HG03575 (cell line): Measurements from ENCODE around the gene ERP27.

Experiments used
- ATAC-seq: cut with Tn5 transposase; IDR thresholded peaks from one replicate; pipeline ENCODE4 v1.9.1; 2021; ENCODE audit not compliant: unreplicated experiment, insufficient number of reproducible peaks, low FRiP score; ENCODE audit errors: extremely low read depth

ERP27 gene

GRCh38 chr12:14910090-14910915 lies 28.0 kb downstream of the ERP27 start:
- no peak for ATAC-seq

GRCh38 chr12:14907953-14908352 lies 30.4 kb downstream of the ERP27 start:
- no peak for ATAC-seq

GRCh38 chr12:14906114-14906513 lies 32.2 kb downstream of the ERP27 start:
- no peak for ATAC-seq

DNA sequence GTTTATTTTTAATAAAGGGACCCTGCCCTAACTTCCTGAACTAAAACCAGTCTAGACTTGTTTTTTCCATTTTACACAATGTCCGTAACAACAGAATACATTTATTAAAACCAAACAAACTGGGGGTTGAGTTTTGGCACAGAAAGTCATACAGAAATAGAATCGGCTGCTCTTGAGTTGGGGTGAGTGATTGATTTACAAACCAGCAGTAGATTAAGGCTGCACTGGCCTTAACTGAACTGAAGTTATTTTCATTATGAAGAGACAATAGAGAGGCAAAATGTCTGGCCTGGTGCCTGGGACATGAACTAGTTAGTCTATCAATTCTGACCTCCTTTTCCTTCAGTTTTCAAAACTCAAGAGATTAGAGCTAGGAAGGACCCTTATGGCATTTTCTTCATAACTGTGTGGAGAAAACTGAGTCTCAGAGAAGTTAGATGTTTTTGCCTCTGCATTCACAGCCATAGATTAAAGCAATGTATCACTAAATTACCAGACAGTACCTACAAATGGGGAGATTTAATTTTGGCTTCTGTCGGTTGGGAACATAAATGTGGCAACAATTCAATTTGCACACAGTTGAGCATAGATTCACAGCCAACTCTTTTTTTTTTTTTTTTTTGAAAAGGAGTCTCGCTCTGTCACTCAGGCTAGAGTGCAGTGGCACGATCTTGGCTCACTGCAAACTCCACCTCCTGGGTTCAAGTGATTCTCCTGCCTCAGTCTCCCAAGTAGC lies 32.9 kb downstream of the ERP27 start:
- ATAC-seq = no peak

DNA sequence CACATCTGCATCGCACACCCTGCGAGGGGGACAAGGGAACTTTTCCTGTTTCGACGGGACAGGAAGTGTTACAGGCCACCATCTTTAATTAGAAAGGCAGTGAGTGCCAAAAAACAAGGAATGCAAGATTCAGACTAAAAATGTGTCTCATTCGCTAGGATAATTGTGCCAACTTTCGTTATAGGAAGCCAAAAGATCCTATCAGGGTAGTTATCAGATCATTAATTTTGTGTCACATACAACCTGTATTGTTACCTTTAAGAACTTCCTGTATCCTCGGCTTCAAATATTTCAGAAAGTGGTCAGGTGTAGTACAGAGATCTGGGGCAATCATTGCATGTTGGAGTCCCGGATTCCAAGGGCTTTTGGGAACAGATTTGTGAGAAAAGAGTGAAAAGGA lies 33.5 kb downstream of the ERP27 start:
- ATAC-seq = no peak

DNA sequence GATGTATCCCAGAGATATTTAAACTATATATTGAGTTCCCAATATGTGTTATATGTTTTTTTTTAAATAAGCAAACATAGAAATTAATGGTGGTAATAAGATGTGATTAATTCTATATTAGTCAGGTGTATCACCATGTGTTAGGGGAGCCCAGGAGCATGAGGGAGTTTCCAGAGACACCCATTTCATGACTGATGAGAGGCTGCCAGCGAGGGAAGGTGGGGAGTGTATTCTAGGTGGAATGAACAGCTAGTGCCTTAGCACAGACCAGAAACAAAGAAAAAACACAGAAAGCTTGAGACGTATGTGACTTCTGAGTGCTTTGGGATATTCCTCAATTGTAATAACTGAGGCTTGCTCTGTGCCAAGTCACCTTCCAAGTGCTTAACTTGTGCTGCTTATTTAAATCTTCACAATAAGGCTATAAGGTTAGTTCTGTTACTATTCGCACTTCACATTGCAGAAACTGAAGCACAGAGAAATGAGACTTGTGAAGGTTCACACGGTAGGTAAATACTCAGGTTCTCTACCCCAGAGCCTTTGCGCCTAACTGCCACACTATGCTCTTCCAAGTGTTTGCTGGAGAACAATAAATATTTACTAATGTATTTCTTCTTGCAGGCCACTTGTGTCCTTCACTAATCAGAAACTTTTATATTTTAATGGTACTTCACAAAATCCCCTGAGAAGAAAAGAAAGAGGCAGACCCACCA lies 34.8 kb downstream of the ERP27 start:
- no peak for ATAC-seq

DNA sequence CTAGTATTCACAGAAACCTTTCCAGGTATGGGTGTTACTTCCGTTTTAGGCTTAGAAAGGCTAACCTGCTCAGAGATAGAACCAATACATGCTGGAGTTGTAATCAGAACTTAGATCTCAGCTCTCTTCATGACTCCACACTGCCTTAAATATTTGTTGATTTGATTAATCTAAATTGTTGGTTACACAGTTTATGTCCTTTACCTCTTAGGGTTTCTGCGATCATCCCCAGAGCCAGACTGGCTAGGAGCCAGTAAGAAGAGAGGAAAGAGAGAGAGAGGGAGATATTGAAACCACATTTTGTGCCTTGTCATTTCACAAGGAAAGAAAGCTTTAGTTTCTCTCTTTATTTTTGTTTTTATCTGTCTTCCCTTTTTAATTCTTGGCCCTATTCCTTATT lies 35.9 kb downstream of the ERP27 start:
- no peak for ATAC-seq

DNA sequence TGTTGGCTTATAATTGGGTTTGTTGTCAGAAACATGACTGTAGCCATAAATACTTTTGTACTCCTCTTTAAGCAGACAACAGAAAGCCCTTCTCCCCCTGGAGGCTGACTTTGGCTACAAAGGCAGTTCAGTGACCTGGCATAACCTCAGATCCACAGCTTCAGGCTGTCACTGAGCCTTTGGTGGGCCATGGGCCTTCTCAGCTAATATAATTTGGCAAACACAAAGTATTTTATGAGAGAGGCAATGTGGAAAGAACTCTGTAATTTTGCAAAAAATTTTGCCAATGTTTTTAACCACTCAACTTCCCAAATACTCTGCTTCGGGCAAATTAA lies 37.1 kb downstream of the ERP27 start:
- ATAC-seq = no peak

- no peak for ATAC-seq
Measured at GRCh38 chr12:14900521-14901227, 37.7 kb downstream of the ERP27 start.

- no peak for ATAC-seq
Measured at GRCh38 chr12:14896521-14897169, 41.7 kb downstream of the ERP27 start.

GRCh38 chr12:14893506-14894250 lies 44.7 kb downstream of the ERP27 start:
- no peak for ATAC-seq

- ATAC-seq = no peak
Measured at GRCh38 chr12:14892726-14893505, 45.4 kb downstream of the ERP27 start.

GRCh38 chr12:14890701-14891100 lies 47.6 kb downstream of the ERP27 start:
- no peak for ATAC-seq

DNA sequence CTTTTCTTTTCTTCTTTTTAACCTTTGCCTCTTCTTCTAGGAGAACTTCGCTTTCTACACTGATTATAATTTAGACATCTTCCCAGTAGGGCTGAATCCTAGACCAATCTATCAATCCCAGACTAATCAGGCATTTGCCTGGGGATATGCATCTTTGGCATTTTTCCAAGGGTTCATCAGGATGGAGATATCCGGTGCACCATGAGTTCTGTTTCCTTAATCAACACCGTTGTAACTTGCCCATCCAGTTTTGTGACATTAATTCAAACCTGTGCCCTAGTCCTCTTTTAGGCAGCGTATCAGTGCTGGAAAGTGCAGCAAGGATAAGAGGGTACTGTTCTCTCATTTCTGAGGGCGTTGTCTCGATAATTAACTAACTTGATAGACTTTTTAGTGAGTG lies 52.1 kb downstream of the ERP27 start:
- ATAC-seq = no peak

DNA sequence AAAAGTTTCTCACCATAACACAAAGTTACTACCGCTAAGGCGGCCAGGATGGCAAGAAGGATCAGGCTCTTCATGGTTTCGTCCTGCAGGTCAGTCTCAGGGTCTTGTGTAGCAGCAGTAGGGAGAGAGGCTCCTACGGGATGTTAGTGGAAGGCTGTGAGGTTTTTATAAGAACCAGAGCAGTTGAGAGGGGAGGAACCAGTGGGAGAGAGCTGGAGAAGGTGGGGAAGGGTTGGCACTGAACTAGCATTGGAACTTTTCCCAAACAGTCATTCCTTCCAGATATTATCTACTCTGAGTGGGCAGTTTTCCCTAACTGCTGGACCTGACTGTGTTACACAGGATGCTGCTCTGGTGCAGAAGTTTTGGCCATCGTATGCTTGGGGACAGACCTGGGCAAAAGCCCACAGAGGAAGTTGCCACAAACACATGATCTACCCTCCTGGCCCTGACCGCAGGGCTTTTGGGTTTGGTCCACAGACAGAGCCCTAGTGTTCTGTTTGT lies 52.6 kb downstream of the ERP27 start, which contains the start of gene MGP:
Gene MGP, minus strand, starts transcription at position 137 of the 504 bp plus-strand sequence. Its CDS starts 63 bp downstream, at position 74.
- ATAC-seq = no peak

DNA sequence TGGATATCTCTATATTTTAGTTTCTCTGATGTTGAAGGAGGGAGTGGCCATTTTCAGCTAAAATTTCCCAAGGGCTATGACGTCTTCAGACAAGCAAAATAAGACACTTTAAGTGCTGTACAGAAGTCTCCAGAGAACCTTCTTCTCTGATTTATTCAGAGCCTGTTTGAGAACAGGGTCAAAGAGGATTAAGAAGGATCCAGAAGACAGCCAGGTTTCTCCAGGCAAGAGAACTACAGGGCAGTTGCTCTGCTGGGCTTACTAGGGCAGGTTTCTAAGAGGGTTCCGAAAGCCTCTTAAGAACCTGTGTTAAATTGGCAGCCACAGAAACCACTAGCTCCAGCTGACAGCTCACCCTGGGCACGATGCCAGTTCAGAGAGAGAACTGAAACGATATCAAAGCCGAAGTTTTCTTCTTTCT lies 53.9 kb downstream of the ERP27 start:
- ATAC-seq = peak; percentile 89

- ATAC-seq = no peak
Measured at GRCh38 chr12:14883686-14884085, 54.7 kb downstream of the ERP27 start.
